HepG2 (cell line): Measurements from ENCODE around the gene APOC1. TPM values are rescaled to one million over a fixed set of nuclear protein-coding genes. Genes with fewer than 3 reads are reported as not detected.

Experiments
- ATAC-seq: fragments of 200-7000 bp; cut with Tn5 transposase; 3 replicates; pipeline ENCODE4 v1.9.1; 2020; ENCODE audit warnings: mild to moderate bottlenecking, moderate library complexity
- BruUV-seq: library from RNA; stranded (reverse); fragments of 400-500 nt; replicated peaks from 2 replicates; lab custom pipeline; 2021; lab: Mats Ljungman, UMichigan
- CTCF ChIA-PET: fragments of 300-600 bp; formaldehyde crosslinking; extraction: SDS; loops from one replicate; lab custom pipeline; 2021; ENCODE audit warnings: low total read pairs, inconsistent platforms, low intra/inter-chr PET ratio; lab: Yijun Ruan, JAX
- POLR2A ChIA-PET: fragments of 350-600 bp; sonication (Branson Sonifier 250); formaldehyde crosslinking; loops from one replicate; lab custom pipeline; 2020; ENCODE audit warnings: antibody characterized with exemption, inconsistent platforms; lab: Yijun Ruan, JAX
- DNase-seq: peaks from one replicate; pipeline ENCODE4 v3.0.0-alpha.2; 2015; ENCODE audit warnings: low spot score
- FAIRE-seq: peaks from 3 replicates; lab custom pipeline; 2011; peaks lifted over from hg19 to GRCh38; lab: Jason Lieb, UNC
- H2AFZ ChIP-seq: one replicate; pipeline ENCODE4 v1.6.1; 2011; ENCODE audit warnings: low read length, inconsistent platforms
- H3K27ac ChIP-seq: fragments of 300-600 bp; 3 replicates; pipeline ENCODE4 v1.8.0; 2011; ENCODE audit warnings: mixed run types, mild to moderate bottlenecking, mixed read lengths, low read length, inconsistent platforms; ENCODE audit not compliant: insufficient read depth; ENCODE audit errors: extremely low read length
- H3K27me3 ChIP-seq, 2 experiments: fragments of 200-600 bp in 1 of 2; 2 replicates in 1 of 2; 3 replicates in 1 of 2; pipeline versions ENCODE4 v1.6.0 to v1.8.0; 2011; ENCODE audit warnings: low read length in 2 of 2, mild to moderate bottlenecking in 2 of 2, moderate library complexity in 2 of 2, inconsistent platforms in 1 of 2; ENCODE audit not compliant: insufficient read depth in 2 of 2, control insufficient read depth in 1 of 2
- H3K36me3 ChIP-seq, 2 experiments: fragments of 200-600 bp in 1 of 2; replicated peaks in 1 of 2; 2 replicates in 1 of 2; 3 replicates in 1 of 2; pipeline versions ENCODE4 v1.5.1 to v1.8.0; 2011; ENCODE audit warnings: low read length in 2 of 2, inconsistent platforms in 1 of 2; ENCODE audit not compliant: insufficient read depth in 2 of 2, control insufficient read depth in 1 of 2
- H3K4me1 ChIP-seq: 2 replicates; pipeline ENCODE4 v1.5.1; 2012; ENCODE audit warnings: low read length, inconsistent platforms; ENCODE audit not compliant: insufficient read depth
- H3K4me2 ChIP-seq: 2 replicates; pipeline ENCODE4 v1.6.0; 2011; ENCODE audit warnings: low read depth, low read length, inconsistent platforms
- H3K4me3 ChIP-seq, 3 experiments: fragments of 200-600 bp in 1 of 3; sonication (generic), shearing (Covaris generic) in 1 of 3; replicated peaks in 1 of 3; 2 replicates each; pipeline ENCODE4 v1.5.1; 2011 to 2016; ENCODE audit warnings: low read length in 3 of 3, inconsistent platforms in 2 of 3, low read depth in 2 of 3, mild to moderate bottlenecking in 2 of 3, control low read depth in 1 of 3, mixed read lengths in 1 of 3; ENCODE audit not compliant: insufficient read depth in 1 of 3
- H3K79me2 ChIP-seq: one replicate; pipeline ENCODE4 v1.6.1; 2011; ENCODE audit warnings: low read length, inconsistent platforms; ENCODE audit not compliant: insufficient read depth
- H3K9ac ChIP-seq: 2 replicates; pipeline ENCODE4 v1.6.0; 2011; ENCODE audit warnings: mild to moderate bottlenecking, low read depth, low read length, inconsistent platforms; ENCODE audit not compliant: insufficient read depth
- H3K9me3 ChIP-seq: 2 replicates; pipeline ENCODE4 v1.5.1; 2012; ENCODE audit warnings: mild to moderate bottlenecking, low read length
- H4K20me1 ChIP-seq: 2 replicates; pipeline ENCODE4 v1.6.0; 2011; ENCODE audit warnings: inconsistent platforms, mild to moderate bottlenecking, low read length, moderate library complexity; ENCODE audit not compliant: insufficient read depth
- FOXP1 ChIP-seq, 2 experiments: fragments of 450-650 bp in 1 of 2; IDR thresholded peaks; 2 replicates each; pipeline ENCODE4 v1.6.1; 2017 to 2018; ENCODE audit warnings: antibody characterized with exemption in 1 of 2
- GTF2F1 ChIP-seq: fragments of 150-350 bp; IDR thresholded peaks from 2 replicates; pipeline ENCODE4 v1.6.1; 2014; ENCODE audit warnings: low read length
- NR2C2 ChIP-seq: sonication (generic); formaldehyde crosslinking; IDR thresholded peaks from 2 replicates; pipeline ENCODE4 v1.4.0; 2020; ENCODE audit warnings: missing genetic modification reagents, mild to moderate bottlenecking, moderate library complexity, borderline replicate concordance
- POGZ ChIP-seq: sonication (generic); formaldehyde crosslinking; IDR thresholded peaks from 2 replicates; pipeline ENCODE4 v1.4.0; 2020; ENCODE audit warnings: mild to moderate bottlenecking, missing genetic modification reagents
- PREB ChIP-seq: sonication (generic); formaldehyde crosslinking; IDR thresholded peaks from 2 replicates; pipeline ENCODE4 v1.4.0; 2020; ENCODE audit warnings: missing genetic modification reagents
- RBM39 ChIP-seq: fragments of 200-400 bp; formaldehyde crosslinking; IDR thresholded peaks from one replicate; pipeline ENCODE4 v1.6.1; 2018; ENCODE audit warnings: antibody characterized with exemption, mild to moderate bottlenecking, low read depth, low read length; ENCODE audit not compliant: poor library complexity, severe bottlenecking
- SIN3B ChIP-seq: fragments of 150-350 bp; IDR thresholded peaks from 2 replicates; pipeline ENCODE4 v1.6.1; 2014; ENCODE audit warnings: low read length
- SMC3 ChIP-seq: IDR thresholded peaks from 2 replicates; pipeline ENCODE4 v1.6.1; 2011; ENCODE audit warnings: low read length, improper control_type of control experiment
- ZFP91 ChIP-seq: sonication (generic); formaldehyde crosslinking; IDR thresholded peaks from 2 replicates; pipeline ENCODE4 v1.9.0; 2022; ENCODE audit warnings: missing genetic modification reagents, mild to moderate bottlenecking, borderline replicate concordance
- ZNF142 ChIP-seq: sonication (generic); formaldehyde crosslinking; IDR thresholded peaks from 2 replicates; pipeline ENCODE4 v1.4.0; 2020; ENCODE audit warnings: missing genetic modification reagents
- ZNF589 ChIP-seq: sonication (generic); formaldehyde crosslinking; conservative IDR thresholded peaks from 2 replicates; pipeline ENCODE4 v1.8.0; 2022; ENCODE audit warnings: mild to moderate bottlenecking, moderate library complexity, missing genetic modification reagents
- ZNF598 ChIP-seq: sonication (generic); formaldehyde crosslinking; IDR thresholded peaks from 2 replicates; pipeline ENCODE4 v1.5.1; 2020; ENCODE audit warnings: mild to moderate bottlenecking, missing genetic modification reagents, borderline replicate concordance
- ZNF670 ChIP-seq: sonication (generic); formaldehyde crosslinking; IDR thresholded peaks from 2 replicates; pipeline ENCODE4 v1.8.0; 2022; ENCODE audit warnings: mild to moderate bottlenecking, missing genetic modification reagents, borderline replicate concordance
- ZSCAN5A ChIP-seq: sonication (generic); formaldehyde crosslinking; IDR thresholded peaks from 2 replicates; pipeline ENCODE4 v1.8.0; 2022; ENCODE audit warnings: mild to moderate bottlenecking, missing genetic modification reagents, borderline replicate concordance
- WGBS: methylation state at CpG from one replicate; pipeline ENCODE4 v1.1.6; 2017; ENCODE audit warnings: low lambda C conversion rate; 5-methylcytosine and 5-hydroxymethylcytosine counted together
- in situ Hi-C: cut with HindIII; loops from 2 replicates; pipeline ENCODE4 v1.10.0; 2017; ENCODE audit warnings: low pct_unique_long_range_greater_than_20kb; ENCODE audit not compliant: extremely low pct_ligation_motif_present
- intact Hi-C: fragments of 100-400 bp; cut with micrococcal nuclease; formaldehyde crosslinking; loops from one replicate; pipeline ENCODE4 v1.10.0; 2022; ENCODE audit not compliant: unreplicated experiment
- polyA plus RNA-seq, 8 experiments: library from polyadenylated mRNA; depleted of rRNA in 3 of 8; stranded (reverse) in 7 of 8; unstranded in 1 of 8; fragments of >200 nt; fragmentation: Illumina TruSeq in 4 of 8; extraction: Trizol in 4 of 8; gene quantifications; 2 replicates each; pipeline versions ENCODE4 v1.2.1 to v1.2.3, GENCODE V29; 2011 to 2016; ENCODE audit warnings: low read depth in 4 of 8, missing spikeins in 1 of 8, mixed read lengths in 1 of 8; ENCODE audit not compliant: insufficient read depth in 1 of 8
- total RNA-seq, 5 experiments: library from RNA; depleted of rRNA; stranded (reverse); fragments of >200 nt; fragmentation: Illumina TruSeq; extraction: Trizol; gene quantifications; 2 replicates each; pipeline ENCODE4 v1.2.3, GENCODE V29; 2016; ENCODE audit warnings: low read depth in 1 of 5

The APOC1 gene
- total and polyA plus RNA-seq, 2 of the 13 experiments (the other 11 are each of a cell fraction or from before 2014, with no cell fraction given) = 600 to 1,235 TPM

- no peak overlapping the region for H3K27ac ChIP-seq
- no TSS peak for BruUV-seq
- no peaks in the 10 kb centered on the region for H3K27me3 ChIP-seq
- no peaks in the 10 kb centered on the region for H3K4me1 ChIP-seq
- H3K9ac ChIP-seq = no peak overlapping the region
- ATAC-seq (no peak), FAIRE-seq (no peak), DNase-seq (no peak)
- ChIA-PET POLR2A (no interaction called here), CTCF (no interaction called here)
- no peak overlapping the region for H2AFZ ChIP-seq
- in situ Hi-C loops = no loop called here
- no peak overlapping the region for H3K4me3 ChIP-seq
- H3K9me3 ChIP-seq = no peaks in the 10 kb centered on the region
- 97% methylated on average over 5 of the region's 5 CpGs for WGBS
- no peaks in the 10 kb centered on the region for H3K79me2 ChIP-seq
- H3K4me2 ChIP-seq = no peak overlapping the region
- intact Hi-C loops = no loop called here
- peaks cover 12 to 34% of the 10 kb centered on the region in 2 experiments; a peak in 4 of 5 replicates for H3K36me3 ChIP-seq
- H4K20me1 ChIP-seq = no peaks in the 10 kb centered on the region
- no peak for TF ChIP-seq GTF2F1
- TF ChIP-seq POGZ (CRISPR knock-in tag) = no peak
- no peak for TF ChIP-seq FOXP1 (IDR thresholded peaks at IDR 0.05)
- TF ChIP-seq FOXP1 (CRISPR knock-in tag; IDR thresholded peaks at IDR 0.05) = no peak
- no peak for TF ChIP-seq ZSCAN5A
- TF ChIP-seq RBM39 = no peak
- no peak for TF ChIP-seq SMC3
- TF ChIP-seq ZFP91 (CRISPR knock-in tag) = no peak
- TF ChIP-seq ZNF142 (CRISPR knock-in tag) = no peak
- no peak for TF ChIP-seq PREB
- TF ChIP-seq NR2C2 (CRISPR knock-in tag) = no peak
- TF ChIP-seq ZNF598 (CRISPR knock-in tag) = no peak
- no peak for TF ChIP-seq SIN3B
- TF ChIP-seq ZNF589 (CRISPR knock-in tag) = no peak
- TF ChIP-seq ZNF670 = no peak
Measured at GRCh38 chr19:44968118-44968517, 53.7 kb downstream of the APOC1 start.
